Measurements from ENCODE around the gene AASS. TPM values are rescaled to one million over a fixed set of nuclear protein-coding genes. Genes with fewer than 3 reads are reported as not detected.

AASS gene
- total and polyA plus RNA-seq, 2 experiments from 2014 or later: 368 to 789 TPM

- Mint-ChIP-seq H3K4me1 (peaks cover 70% of the 10 kb centered on the region), H3K27ac (peak overlapping the region; percentile 93), H3K9me3 (no peaks in the 10 kb centered on the region; the same call in 2 of the 3 replicates), H3K4me3 (peak overlapping the region; percentile 37; the same call in 2 of the 3 replicates), H3K27me3 (ENCODE audit: insufficient read depth, low read depth, poor library complexity) (peaks cover 12% of the 10 kb centered on the region), H3K36me3 (ENCODE audit: low read depth) (peaks cover 98% of the 10 kb centered on the region)
- H3K9me2 ChIP-seq (ENCODE audit: insufficient read depth): no peaks in the 10 kb centered on the region
- H3K36me3 ChIP-seq (ENCODE audit: insufficient read depth): peaks cover 84% of the 10 kb centered on the region
- DNase-seq (ENCODE audit: low spot score) (peak; percentile 60), ATAC-seq (peak; percentile 54)
- H3F3A ChIP-seq (replicated peaks; ENCODE audit: low read depth): peaks cover 50% of the 10 kb centered on the region
- TF ChIP-seq, protein P1, sequence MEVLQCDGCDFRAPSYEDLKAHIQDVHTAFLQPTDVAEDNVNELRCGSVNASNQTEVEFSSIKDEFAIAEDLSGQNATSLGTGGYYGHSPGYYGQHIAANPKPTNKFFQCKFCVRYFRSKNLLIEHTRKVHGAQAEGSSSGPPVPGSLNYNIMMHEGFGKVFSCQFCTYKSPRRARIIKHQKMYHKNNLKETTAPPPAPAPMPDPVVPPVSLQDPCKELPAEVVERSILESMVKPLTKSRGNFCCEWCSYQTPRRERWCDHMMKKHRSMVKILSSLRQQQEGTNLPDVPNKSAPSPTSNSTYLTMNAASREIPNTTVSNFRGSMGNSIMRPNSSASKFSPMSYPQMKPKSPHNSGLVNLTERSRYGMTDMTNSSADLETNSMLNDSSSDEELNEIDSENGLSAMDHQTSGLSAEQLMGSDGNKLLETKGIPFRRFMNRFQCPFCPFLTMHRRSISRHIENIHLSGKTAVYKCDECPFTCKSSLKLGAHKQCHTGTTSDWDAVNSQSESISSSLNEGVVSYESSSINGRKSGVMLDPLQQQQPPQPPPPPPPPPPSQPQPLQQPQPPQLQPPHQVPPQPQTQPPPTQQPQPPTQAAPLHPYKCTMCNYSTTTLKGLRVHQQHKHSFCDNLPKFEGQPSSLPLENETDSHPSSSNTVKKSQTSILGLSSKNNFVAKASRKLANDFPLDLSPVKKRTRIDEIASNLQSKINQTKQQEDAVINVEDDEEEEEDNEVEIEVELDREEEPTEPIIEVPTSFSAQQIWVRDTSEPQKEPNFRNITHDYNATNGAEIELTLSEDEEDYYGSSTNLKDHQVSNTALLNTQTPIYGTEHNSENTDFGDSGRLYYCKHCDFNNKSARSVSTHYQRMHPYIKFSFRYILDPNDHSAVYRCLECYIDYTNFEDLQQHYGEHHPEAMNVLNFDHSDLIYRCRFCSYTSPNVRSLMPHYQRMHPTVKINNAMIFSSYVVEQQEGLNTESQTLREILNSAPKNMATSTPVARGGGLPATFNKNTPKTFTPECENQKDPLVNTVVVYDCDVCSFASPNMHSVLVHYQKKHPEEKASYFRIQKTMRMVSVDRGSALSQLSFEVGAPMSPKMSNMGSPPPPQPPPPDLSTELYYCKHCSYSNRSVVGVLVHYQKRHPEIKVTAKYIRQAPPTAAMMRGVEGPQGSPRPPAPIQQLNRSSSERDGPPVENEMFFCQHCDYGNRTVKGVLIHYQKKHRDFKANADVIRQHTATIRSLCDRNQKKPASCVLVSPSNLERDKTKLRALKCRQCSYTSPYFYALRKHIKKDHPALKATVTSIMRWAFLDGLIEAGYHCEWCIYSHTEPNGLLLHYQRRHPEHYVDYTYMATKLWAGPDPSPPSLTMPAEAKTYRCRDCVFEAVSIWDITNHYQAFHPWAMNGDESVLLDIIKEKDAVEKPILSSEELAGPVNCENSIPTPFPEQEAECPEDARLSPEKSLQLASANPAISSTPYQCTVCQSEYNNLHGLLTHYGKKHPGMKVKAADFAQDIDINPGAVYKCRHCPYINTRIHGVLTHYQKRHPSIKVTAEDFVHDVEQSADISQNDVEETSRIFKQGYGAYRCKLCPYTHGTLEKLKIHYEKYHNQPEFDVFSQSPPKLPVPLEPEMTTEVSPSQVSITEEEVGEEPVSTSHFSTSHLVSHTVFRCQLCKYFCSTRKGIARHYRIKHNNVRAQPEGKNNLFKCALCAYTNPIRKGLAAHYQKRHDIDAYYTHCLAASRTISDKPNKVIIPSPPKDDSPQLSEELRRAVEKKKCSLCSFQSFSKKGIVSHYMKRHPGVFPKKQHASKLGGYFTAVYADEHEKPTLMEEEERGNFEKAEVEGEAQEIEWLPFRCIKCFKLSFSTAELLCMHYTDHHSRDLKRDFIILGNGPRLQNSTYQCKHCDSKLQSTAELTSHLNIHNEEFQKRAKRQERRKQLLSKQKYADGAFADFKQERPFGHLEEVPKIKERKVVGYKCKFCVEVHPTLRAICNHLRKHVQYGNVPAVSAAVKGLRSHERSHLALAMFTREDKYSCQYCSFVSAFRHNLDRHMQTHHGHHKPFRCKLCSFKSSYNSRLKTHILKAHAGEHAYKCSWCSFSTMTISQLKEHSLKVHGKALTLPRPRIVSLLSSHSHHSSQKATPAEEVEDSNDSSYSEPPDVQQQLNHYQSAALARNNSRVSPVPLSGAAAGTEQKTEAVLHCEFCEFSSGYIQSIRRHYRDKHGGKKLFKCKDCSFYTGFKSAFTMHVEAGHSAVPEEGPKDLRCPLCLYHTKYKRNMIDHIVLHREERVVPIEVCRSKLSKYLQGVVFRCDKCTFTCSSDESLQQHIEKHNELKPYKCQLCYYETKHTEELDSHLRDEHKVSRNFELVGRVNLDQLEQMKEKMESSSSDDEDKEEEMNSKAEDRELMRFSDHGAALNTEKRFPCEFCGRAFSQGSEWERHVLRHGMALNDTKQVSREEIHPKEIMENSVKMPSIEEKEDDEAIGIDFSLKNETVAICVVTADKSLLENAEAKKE (CRISPR knock-in tag; IDR thresholded peaks at IDR 0.05): no peak
- TF ChIP-seq CREB1 (CRISPR knock-in tag; IDR thresholded peaks at IDR 0.05; ENCODE audit: low read depth) (no peak), NANOG (IDR thresholded peaks at IDR 0.05; ENCODE audit: borderline replicate concordance) (no peak), STAT1 (IDR thresholded peaks at IDR 0.05; ENCODE audit: unreplicated experiment) (no peak)
- peaks cover 12% of the 10 kb centered on the region for H3K79me2 ChIP-seq (replicated peaks; ENCODE audit: insufficient read depth)
- H2AFZ ChIP-seq: no peak overlapping the region
- H3K27me3 ChIP-seq (ENCODE audit: insufficient read depth): no peaks in the 10 kb centered on the region
- H3K4me1 ChIP-seq (ENCODE audit: insufficient read depth): peaks cover 80% of the 10 kb centered on the region
- H4K20me1 ChIP-seq (replicated peaks; ENCODE audit: insufficient read depth): peaks cover 35% of the 10 kb centered on the region
- H3K4me3 ChIP-seq: no peak overlapping the region
- peak overlapping the region; percentile 93 for H3K27ac ChIP-seq (ENCODE audit: low read depth)
- H3K4me2 ChIP-seq: no peak overlapping the region
Measured at GRCh38 chr7:122082670-122083069, 61.4 kb downstream of the AASS start.

GRCh38 chr7:122082160-122082559 is 61.9 kb downstream of the AASS start:
- H3F3A ChIP-seq (replicated peaks; ENCODE audit: low read depth): peaks cover 54% of the 10 kb centered on the region
- peaks cover 99% of the 10 kb centered on the region for H3K36me3 Mint-ChIP-seq (ENCODE audit: low read depth)
- no peak for TF ChIP-seq JUNB (IDR thresholded peaks at IDR 0.05; ENCODE audit: unreplicated experiment)
- no peak for TF ChIP-seq NANOG (IDR thresholded peaks at IDR 0.05; ENCODE audit: borderline replicate concordance)
- TF ChIP-seq, protein P2, sequence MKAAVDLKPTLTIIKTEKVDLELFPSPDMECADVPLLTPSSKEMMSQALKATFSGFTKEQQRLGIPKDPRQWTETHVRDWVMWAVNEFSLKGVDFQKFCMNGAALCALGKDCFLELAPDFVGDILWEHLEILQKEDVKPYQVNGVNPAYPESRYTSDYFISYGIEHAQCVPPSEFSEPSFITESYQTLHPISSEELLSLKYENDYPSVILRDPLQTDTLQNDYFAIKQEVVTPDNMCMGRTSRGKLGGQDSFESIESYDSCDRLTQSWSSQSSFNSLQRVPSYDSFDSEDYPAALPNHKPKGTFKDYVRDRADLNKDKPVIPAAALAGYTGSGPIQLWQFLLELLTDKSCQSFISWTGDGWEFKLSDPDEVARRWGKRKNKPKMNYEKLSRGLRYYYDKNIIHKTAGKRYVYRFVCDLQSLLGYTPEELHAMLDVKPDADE (IDR thresholded peaks at IDR 0.05): no peak
- no peak for TF ChIP-seq EZH2phosphoT487 (IDR thresholded peaks at IDR 0.05; ENCODE audit: unreplicated experiment)
- TF ChIP-seq, protein P3, sequence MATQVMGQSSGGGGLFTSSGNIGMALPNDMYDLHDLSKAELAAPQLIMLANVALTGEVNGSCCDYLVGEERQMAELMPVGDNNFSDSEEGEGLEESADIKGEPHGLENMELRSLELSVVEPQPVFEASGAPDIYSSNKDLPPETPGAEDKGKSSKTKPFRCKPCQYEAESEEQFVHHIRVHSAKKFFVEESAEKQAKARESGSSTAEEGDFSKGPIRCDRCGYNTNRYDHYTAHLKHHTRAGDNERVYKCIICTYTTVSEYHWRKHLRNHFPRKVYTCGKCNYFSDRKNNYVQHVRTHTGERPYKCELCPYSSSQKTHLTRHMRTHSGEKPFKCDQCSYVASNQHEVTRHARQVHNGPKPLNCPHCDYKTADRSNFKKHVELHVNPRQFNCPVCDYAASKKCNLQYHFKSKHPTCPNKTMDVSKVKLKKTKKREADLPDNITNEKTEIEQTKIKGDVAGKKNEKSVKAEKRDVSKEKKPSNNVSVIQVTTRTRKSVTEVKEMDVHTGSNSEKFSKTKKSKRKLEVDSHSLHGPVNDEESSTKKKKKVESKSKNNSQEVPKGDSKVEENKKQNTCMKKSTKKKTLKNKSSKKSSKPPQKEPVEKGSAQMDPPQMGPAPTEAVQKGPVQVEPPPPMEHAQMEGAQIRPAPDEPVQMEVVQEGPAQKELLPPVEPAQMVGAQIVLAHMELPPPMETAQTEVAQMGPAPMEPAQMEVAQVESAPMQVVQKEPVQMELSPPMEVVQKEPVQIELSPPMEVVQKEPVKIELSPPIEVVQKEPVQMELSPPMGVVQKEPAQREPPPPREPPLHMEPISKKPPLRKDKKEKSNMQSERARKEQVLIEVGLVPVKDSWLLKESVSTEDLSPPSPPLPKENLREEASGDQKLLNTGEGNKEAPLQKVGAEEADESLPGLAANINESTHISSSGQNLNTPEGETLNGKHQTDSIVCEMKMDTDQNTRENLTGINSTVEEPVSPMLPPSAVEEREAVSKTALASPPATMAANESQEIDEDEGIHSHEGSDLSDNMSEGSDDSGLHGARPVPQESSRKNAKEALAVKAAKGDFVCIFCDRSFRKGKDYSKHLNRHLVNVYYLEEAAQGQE (IDR thresholded peaks at IDR 0.05; ENCODE audit: unreplicated experiment): no peak
- no peak for TF ChIP-seq CTCF (conservative IDR thresholded peaks at IDR 0.05; ENCODE audit: low read depth in 2 of 2)

More at GRCh38 chr7:122082160-122082559, 61.9 kb downstream of the AASS start:
- H3K27me3 Mint-ChIP-seq (ENCODE audit: insufficient read depth, low read depth, poor library complexity): peaks cover 12% of the 10 kb centered on the region
- no peaks in the 10 kb centered on the region for H3K27me3 ChIP-seq (ENCODE audit: insufficient read depth)
- no peak overlapping the region for H2AFZ ChIP-seq
- no peak overlapping the region for H3K4me2 ChIP-seq
- H3K4me1 ChIP-seq (ENCODE audit: insufficient read depth): peaks cover 80% of the 10 kb centered on the region
- H3K27ac ChIP-seq (ENCODE audit: low read depth): peak overlapping the region; percentile 93
- no peak overlapping the region for H3K4me3 Mint-ChIP-seq
- no peaks in the 10 kb centered on the region; the same call in 2 of the 3 replicates for H3K9me3 Mint-ChIP-seq
- ATAC-seq: no peak
- peaks cover 7% of the 10 kb centered on the region for H3K79me2 ChIP-seq (replicated peaks; ENCODE audit: insufficient read depth)
- no peaks in the 10 kb centered on the region for H3K9me2 ChIP-seq (ENCODE audit: insufficient read depth)
- no peak for DNase-seq (ENCODE audit: low spot score)
- H3K27ac Mint-ChIP-seq: peak overlapping the region; percentile 93
- H4K20me1 ChIP-seq (replicated peaks; ENCODE audit: insufficient read depth): peaks cover 36% of the 10 kb centered on the region
- H3K36me3 ChIP-seq (ENCODE audit: insufficient read depth): peaks cover 84% of the 10 kb centered on the region
- no peak overlapping the region for H3K4me3 ChIP-seq
- peaks cover 73% of the 10 kb centered on the region for H3K4me1 Mint-ChIP-seq

All from GM23338 (cell line).